HG03520 (cell line): ENCODE measurements around the gene ADIPOQ.
A peak's percentile ranks its signal among the peaks of the same experiment; 100 is the strongest.
"Not testable (repeated sequence)": the region's sequence is repeated elsewhere in the genome, so short reads cannot be mapped to it uniquely, and the experiment has no call there.

Experiments used
- ATAC-seq: cut with Tn5 transposase; IDR thresholded peaks from one replicate; pipeline ENCODE4 v1.9.1; 2021; ENCODE audit warnings: mild to moderate bottlenecking, moderate library complexity; ENCODE audit not compliant: unreplicated experiment

Gene ADIPOQ

DNA sequence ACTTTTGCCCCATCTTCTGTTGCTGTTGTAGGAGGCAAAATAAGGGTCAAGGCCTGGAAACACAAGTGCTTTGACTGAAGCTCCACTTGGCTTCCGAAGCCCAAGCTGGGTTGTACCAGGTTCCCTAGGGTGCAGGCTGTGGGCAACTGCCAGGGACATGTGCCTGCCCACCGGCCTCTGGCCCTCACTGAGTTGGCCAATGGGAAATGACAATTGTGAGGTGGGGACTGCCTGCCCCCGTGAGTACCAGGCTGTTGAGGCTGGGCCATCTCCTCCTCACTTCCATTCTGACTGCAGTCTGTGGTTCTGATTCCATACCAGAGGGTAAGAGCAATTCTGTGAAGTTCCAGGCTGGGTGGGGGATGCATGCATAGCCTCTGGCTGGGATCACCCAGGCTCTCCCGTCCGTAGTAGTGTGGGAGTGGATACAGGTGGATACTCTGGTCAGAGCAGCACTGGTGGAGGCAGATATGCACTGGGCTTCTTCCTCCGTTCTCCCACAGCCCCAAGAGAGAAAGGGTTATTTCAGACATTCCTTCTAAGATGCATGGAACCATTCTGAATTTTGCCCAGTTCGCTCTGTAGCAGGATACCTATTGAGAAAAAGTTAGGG, at the start of gene ADIPOQ:
TSS of gene ADIPOQ (plus strand) at position 285 of the 613 bp plus-strand sequence. CDS start 10,349 bp downstream, outside the sequence.
- no peak for ATAC-seq

DNA sequence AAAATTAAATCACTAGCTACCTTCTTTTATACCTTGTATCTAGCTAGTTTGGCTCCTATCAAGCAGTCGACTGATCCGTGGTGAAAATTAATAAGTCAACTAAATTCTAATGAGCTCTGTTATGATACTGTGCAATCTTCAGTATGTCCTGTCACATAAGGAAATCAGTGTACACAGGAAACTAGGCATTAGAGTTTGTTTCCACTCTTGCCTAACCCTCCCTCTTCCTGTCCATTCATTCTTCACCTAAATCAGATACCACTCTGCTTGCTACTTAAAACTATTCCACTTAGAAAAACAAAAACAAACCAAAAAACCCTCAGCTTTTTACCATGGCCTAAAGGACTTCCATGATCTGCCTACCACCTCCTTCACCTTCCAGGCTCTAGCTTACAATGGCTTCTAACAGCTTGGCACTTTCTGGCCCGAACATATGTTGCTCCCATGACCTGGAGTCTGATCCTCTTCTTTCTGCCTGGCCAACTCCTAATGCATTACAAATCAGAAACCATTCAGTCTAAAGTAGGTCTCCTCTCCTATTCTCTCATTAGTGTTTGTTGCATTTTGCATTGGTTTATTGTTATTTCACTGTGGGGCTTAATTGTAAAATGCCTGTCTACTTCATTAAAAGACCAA, 44.2 kb upstream of the ADIPOQ start:
- ATAC-seq, result no peak

DNA sequence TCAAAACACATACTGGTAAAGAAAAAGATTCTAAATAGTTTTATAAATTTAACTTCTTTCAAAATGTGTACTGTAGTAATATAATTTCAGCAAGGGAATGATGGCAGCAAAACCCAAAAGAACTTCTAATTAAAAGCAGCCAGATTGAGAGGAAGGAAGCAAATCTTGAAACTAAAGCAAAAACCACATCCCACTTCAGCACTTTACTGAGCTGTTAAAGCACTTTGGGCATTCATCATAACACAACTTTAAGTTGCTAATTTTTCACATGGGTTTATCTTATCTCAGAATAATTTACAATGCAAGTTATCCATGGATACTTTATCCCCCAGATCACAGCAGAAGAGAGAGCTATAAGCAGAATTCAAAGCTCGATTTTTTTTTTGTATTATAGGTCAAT, 42.2 kb upstream of the ADIPOQ start:
- no peak for ATAC-seq

DNA sequence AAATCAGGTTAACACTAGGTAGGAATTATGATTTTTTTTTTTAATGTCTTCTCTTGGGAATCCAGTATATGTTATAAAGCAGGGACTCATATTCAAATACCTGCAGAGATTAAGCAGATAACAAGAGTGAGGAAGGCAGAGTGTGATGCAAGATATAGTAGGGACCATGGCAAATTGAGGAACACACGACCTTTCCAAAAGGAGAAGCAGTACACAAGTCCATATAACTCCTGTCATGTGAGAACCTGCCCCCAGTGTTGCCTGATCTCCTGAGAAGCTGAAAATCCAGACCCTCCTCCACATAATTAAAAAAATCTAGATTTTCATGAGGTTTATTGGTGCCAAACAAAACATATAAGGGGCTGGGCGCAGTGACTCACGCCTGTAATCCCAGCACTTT, 39.8 kb upstream of the ADIPOQ start:
- ATAC-seq, result no peak

- ATAC-seq, result not testable (repeated sequence)
These were observed 39.1 kb upstream of the ADIPOQ start for GRCh38 chr3:186803447-186803846.

- peak; percentile 81 for ATAC-seq
These were observed 36.1 kb upstream of the ADIPOQ start, which contains the start of gene RFC4 for GRCh38 chr3:186806089-186807055. Gene RFC4 (minus strand): TSS chr3:186806482. CDS start chr3:186804713, 1,769 bp downstream.

DNA sequence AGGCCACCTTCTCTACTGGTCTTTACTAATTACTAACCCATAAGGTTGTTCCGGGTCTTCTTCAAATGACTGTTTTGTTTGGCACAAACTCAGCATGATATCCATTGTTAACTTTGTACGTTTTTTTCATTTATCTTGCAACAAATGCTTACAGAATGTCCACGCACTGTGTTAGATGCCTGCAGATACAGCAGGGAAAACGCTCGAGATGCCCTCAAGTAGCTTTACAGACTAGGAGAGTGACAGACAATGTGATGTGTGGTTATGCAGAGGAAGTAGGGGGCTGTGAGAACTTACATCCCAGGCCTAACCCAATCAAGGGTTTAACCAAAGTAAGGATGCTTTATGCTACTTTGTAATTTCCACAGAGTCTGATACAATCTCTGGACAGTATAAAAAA, 35.3 kb upstream of the ADIPOQ start:
- ATAC-seq, result no peak

- ATAC-seq, result no peak
These were observed 32.0 kb upstream of the ADIPOQ start for GRCh38 chr3:186810336-186810996.

GRCh38 chr3:186811313-186811712, 31.2 kb upstream of the ADIPOQ start:
- not testable (repeated sequence) for ATAC-seq

DNA sequence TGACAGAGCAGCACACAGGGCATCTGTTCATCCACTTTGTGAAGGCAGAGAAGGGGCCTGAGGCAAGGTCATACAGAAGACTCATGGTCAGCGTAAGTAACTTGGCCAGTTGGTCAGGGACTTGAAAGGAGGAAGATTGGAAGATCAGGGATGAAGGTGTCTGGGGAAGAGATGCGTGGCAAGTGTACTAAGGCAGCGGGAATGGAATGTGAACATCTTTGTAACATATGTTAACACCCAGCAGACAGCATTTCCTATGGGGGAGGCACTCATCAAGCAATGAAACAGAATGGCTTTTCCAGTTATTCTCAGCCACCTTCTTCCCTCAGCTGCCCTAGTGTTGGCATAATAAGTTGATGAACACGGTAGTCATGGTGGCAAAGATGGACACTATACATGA, 28.4 kb upstream of the ADIPOQ start:
- no peak for ATAC-seq

DNA sequence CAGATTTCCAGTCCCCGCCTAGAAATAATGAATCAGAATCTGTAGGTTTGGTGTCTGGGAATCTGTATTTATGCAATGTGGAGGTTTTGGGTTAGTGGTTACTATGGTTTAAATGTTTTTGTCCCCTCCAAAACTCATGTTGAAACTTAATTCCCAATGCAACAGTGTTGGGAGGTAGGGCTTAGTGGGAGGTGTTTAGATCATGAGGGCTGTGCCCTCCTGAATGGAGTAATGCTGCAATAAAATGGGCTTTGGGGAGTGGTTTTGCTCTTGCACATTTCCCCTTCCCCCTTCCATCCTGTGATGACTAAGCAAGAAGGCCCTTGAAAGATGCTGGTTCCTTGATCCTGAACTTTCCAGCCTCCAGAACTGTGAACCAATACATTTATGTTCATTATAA, 27.1 kb upstream of the ADIPOQ start:
- no peak for ATAC-seq

GRCh38 chr3:186818516-186818915, 24.0 kb upstream of the ADIPOQ start:
- no peak for ATAC-seq

DNA sequence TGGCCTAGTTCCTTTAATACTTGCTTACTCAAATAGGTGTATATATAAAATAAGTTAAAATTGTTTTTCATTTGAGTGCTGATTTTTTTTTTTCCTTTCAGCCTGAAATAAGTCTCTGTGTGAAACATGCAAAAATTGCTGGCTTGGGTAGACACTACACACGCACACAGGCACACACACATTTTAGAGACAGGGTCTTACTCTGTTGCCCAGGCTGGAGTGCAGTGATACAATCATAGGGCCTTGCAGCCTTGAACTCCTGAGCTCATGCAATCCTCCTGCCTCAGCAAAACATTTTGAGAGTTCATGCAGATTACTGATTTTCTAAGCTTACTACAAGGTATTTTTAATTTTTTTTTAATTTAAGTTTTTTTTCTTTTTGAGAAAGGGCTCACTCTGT, 23.6 kb upstream of the ADIPOQ start:
- ATAC-seq, result no peak

DNA sequence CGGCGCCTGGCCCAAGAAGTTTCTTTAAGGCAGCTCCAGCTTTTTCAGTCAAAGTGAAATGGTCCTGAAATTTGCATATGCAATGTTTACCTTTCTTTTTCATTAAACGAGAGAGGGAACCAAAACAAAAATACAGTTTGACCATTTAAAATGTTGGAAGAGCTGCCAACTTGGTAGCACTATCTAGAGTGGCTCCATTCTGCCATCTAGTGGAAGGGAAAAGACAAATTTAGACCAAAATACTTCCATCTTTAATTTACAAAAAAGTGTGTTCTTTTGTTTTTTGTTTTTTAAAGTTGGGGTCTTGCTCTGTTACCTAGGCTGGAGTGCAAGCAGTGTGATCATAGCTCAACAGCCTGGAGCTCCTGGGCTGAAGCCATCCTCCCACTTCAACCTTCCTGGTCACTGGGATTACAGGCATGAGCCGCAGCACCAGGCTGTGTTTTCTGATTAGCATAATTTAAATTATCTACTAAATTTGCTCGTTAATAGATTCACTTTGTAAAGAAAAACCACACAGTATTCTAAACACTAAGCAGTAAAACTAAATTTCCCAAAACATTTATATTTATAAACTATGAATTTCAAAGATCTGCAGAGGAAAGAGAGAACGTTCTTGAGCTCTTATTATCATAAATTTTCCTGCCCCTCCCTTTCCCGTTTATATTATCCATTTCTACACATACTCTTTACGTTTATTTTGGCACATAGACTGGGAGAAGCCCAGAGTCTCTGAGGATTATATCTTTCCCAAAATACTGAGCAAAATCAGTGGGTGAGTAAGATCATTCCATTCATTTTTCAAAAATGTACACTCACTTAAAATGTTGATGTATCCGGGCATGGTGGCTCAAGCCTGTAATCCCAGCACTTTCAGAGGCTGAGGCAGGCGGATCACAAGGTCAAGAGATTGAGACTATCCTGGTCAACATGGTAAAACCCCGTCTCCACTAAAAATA, 20.8 kb upstream of the ADIPOQ start:
- ATAC-seq, result no peak

- not testable (repeated sequence) for ATAC-seq
These were observed 20.1 kb upstream of the ADIPOQ start for GRCh38 chr3:186822388-186822759.

DNA sequence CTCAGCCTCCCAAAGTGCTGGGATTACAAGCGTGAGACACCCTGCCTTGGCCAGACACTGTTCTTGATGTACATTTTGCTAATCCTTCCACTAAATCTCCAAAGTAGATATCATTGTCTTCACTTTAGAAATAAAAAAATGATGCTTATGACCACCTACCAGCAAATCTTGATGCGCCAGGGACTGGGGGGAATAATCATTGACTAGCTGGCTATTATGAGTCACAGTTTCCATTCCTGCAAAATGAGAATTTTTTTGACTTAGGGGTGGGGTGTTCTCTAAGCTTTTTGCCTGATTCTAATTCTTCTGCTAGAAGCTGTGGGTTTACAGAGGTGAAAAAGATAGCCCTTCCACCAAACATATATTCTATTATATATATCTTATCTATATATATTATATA, 19.1 kb upstream of the ADIPOQ start:
- ATAC-seq, result no peak

GRCh38 chr3:186824430-186825139, 17.9 kb upstream of the ADIPOQ start:
- ATAC-seq, result no peak

DNA sequence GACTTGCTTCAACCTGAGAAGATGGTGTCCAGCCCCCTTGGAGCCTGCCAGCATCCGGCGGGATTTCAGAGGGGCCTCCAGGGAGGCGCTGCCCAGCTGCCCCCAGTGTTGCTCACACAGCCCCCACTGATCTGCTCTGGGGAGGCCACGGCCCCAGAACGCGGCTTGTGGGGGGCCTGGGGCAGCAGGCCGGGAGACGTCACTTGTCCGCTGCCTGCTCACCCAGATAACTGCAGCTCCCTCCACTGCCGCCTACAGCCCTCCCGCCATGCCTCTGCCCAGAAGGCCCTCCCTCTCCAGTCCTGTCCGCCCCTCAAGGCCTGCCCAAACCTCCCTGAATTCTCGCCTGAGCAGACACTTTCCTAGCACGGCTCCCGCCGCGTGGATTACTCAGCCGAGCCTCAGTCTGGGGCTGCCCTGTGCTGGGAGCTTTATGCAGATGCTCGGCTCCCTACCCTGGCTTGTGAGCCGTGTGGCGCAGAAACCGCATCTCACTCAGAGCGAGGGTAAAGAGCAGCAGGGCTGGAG, 17.2 kb upstream of the ADIPOQ start:
- no peak for ATAC-seq

- no peak for ATAC-seq
These were observed 16.6 kb upstream of the ADIPOQ start for GRCh38 chr3:186825872-186826409.
